Measurements from ENCODE around the gene RANBP1. TPM values are rescaled to one million over a fixed set of nuclear protein-coding genes. Genes with fewer than 3 reads are reported as not detected.
"Not testable (repeated sequence)": the region's sequence is repeated elsewhere in the genome, so short reads cannot be mapped to it uniquely, and the experiment has no call there.

The RANBP1 gene
- total RNA-seq (100 to 1,000 TPM in 6 of 9 donors, 10 to 100 TPM in 3; 71.4 to 346 (median 136) TPM), polyA plus RNA-seq (100 to 1,000 TPM in 1 of 3 donors, 10 to 100 TPM in 2; 63.3 to 128 (median 70.1) TPM)
- long read RNA-seq, donor 1, transcript RANBP1-202 (6 exons, 1,132 nt), result minor isoform, 48 of 137 reads
- long read RNA-seq, donor 1, transcript RANBP1-201 (6 exons, 837 nt), result major isoform, 56 of 137 reads
- long read RNA-seq, donor 1, partial matches to known transcripts, result 26 of 137 reads
- long read RNA-seq, donor 1, other reads (novel, unspliced or antisense), result 0 of 137 reads
- long read RNA-seq, donor 2, transcript RANBP1-201 (6 exons, 837 nt), result major isoform, 21 of 46 reads
- long read RNA-seq, donor 2, transcript RANBP1-202 (6 exons, 1,132 nt), result minor isoform, 16 of 46 reads
- long read RNA-seq, donor 2, partial matches to known transcripts, result 0 of 46 reads
- long read RNA-seq, donor 2, other reads (novel, unspliced or antisense), result 0 of 46 reads
- long read RNA-seq, donor 3, transcript RANBP1-202 (6 exons, 1,132 nt), result minor isoform, 21 of 60 reads
- long read RNA-seq, donor 3, transcript RANBP1-201 (6 exons, 837 nt), result major isoform, 30 of 60 reads
- long read RNA-seq, donor 3, partial matches to known transcripts, result 0 of 60 reads
- long read RNA-seq, donor 3, other reads (novel, unspliced or antisense), result 0 of 60 reads
- long read RNA-seq, donor 4, transcript RANBP1-202 (6 exons, 1,132 nt), result minor isoform, 8 of 60 reads
- long read RNA-seq, donor 4, transcript RANBP1-201 (6 exons, 837 nt), result major isoform, 34 of 60 reads
- long read RNA-seq, donor 4, partial matches to known transcripts, result 11 of 60 reads
- long read RNA-seq, donor 4, other reads (novel, unspliced or antisense), result 5 of 60 reads
- long read RNA-seq, donor 5, transcript RANBP1-201 (6 exons, 837 nt), result major isoform, 57 of 128 reads
- long read RNA-seq, donor 5, transcript RANBP1-202 (6 exons, 1,132 nt), result minor isoform, 48 of 128 reads
- long read RNA-seq, donor 5, partial matches to known transcripts, result 16 of 128 reads
- long read RNA-seq, donor 5, other reads (novel, unspliced or antisense), result 4 of 128 reads
- long read RNA-seq, donor 6, transcript RANBP1-202 (6 exons, 1,132 nt), result major isoform, 21 of 48 reads
- long read RNA-seq, donor 6, transcript RANBP1-201 (6 exons, 837 nt), result minor isoform, 20 of 48 reads
- long read RNA-seq, donor 6, partial matches to known transcripts, result 5 of 48 reads
- long read RNA-seq, donor 6, other reads (novel, unspliced or antisense), result 2 of 48 reads
- long read RNA-seq, donor 7, transcript RANBP1-201 (6 exons, 837 nt), result major isoform, 27 of 80 reads
- long read RNA-seq, donor 7, transcript RANBP1-202 (6 exons, 1,132 nt), result minor isoform, 21 of 80 reads
- long read RNA-seq, donor 7, partial matches to known transcripts, result 28 of 80 reads
- long read RNA-seq, donor 7, other reads (novel, unspliced or antisense), result 0 of 80 reads
- long read RNA-seq, donor 8, transcript RANBP1-201 (6 exons, 837 nt), result major isoform, 61 of 151 reads
- long read RNA-seq, donor 8, transcript RANBP1-214 (3 exons, 699 nt), result minor isoform, 7 of 151 reads
- long read RNA-seq, donor 8, transcript RANBP1-202 (6 exons, 1,132 nt), result minor isoform, 35 of 151 reads
- long read RNA-seq, donor 8, partial matches to known transcripts, result 40 of 151 reads
- long read RNA-seq, donor 8, other reads (novel, unspliced or antisense), result 0 of 151 reads
- long read RNA-seq, donor 9, transcript RANBP1-201 (6 exons, 837 nt), result major isoform, 30 of 62 reads
- long read RNA-seq, donor 9, transcript RANBP1-202 (6 exons, 1,132 nt), result minor isoform, 21 of 62 reads
- long read RNA-seq, donor 9, transcript RANBP1-208 (6 exons, 1,389 nt), result minor isoform, 5 of 62 reads
- long read RNA-seq, donor 9, partial matches to known transcripts, result 0 of 62 reads
- long read RNA-seq, donor 9, other reads (novel, unspliced or antisense), result 0 of 62 reads
- long read RNA-seq, donor 10, transcript RANBP1-202 (6 exons, 1,132 nt), result minor isoform, 18 of 49 reads
- long read RNA-seq, donor 10, transcript RANBP1-201 (6 exons, 837 nt), result major isoform, 26 of 49 reads
- long read RNA-seq, donor 10, partial matches to known transcripts, result 0 of 49 reads
- long read RNA-seq, donor 10, other reads (novel, unspliced or antisense), result 0 of 49 reads

- Histone ChIP-seq H3K4me1 (replicated peaks in 1 of 2) (peaks cover 19 to 34% of the 10 kb centered on the region in 2 donors), H3K27me3 (no peaks in the 10 kb centered on the region), H3K27ac (peak within 1 kb of the TSS; percentile 31 to 96 (median 90)), H3K36me3 (replicated peaks in 1 of 2) (peaks cover 0 to 63% of the 10 kb centered on the region in 2 donors), H3K9me3 (replicated peaks in 1 of 3) (no peaks in the 10 kb centered on the region), H3K4me3 (peak within 1 kb of the TSS; percentile 31 to 90 (median 90))
- no peak for TF ChIP-seq POLR2A (IDR thresholded peaks at IDR 0.05)
- TF ChIP-seq CTCF (IDR thresholded peaks at IDR 0.05), result no peak
- 51 to 64% (median 55%) methylated on average over 6 to 30 of the region's 30 CpGs for WGBS, 4 donors
- peak in 3 of 7 donors; percentile 46 to 72 (median 47) for DNase-seq
- intact Hi-C loops (cut with DNase I), result no loop called here
Measured at GRCh38 chr22:20115691-20116375, at the start of gene RANBP1. TSS of gene RANBP1 (plus strand) at chr22:20116104. CDS start at chr22:20116185, 81 bp downstream.

- Histone ChIP-seq H3K4me3 (no peak overlapping the region), H3K27me3 (no peaks in the 10 kb centered on the region), H3K9me3 (replicated peaks in 1 of 3) (no peaks in the 10 kb centered on the region), H3K4me1 (replicated peaks in 1 of 2) (no peaks in the 10 kb centered on the region), H3K36me3 (replicated peaks in 1 of 2) (peaks cover 0 to 33% of the 10 kb centered on the region in 2 donors), H3K27ac (no peak overlapping the region)
- TF ChIP-seq POLR2A (IDR thresholded peaks at IDR 0.05) (no peak), CTCF (IDR thresholded peaks at IDR 0.05) (no peak)
- DNase-seq, result no peak
- intact Hi-C loops (cut with DNase I), result no loop called here
- WGBS, 4 donors, result 91 to 97% (median 93%) methylated on average over 6 to 11 of the region's 11 CpGs
Measured at GRCh38 chr22:20066617-20067383, 49.1 kb upstream of the RANBP1 start.

- 93 to 99% (median 97%) methylated on average over 3 of the region's 3 CpGs for WGBS, 4 donors
- DNase-seq; H3K27me3 ChIP-seq; H3K9me3 ChIP-seq (replicated peaks in 1 of 3); H3K4me3 ChIP-seq; intact Hi-C loops (cut with DNase I); H3K4me1 ChIP-seq (replicated peaks in 1 of 2); H3K27ac ChIP-seq: not testable (repeated sequence)
- H3K36me3 ChIP-seq (replicated peaks in 1 of 2), result peaks cover 0 to 28% of the 10 kb centered on the region in 2 donors
Measured at GRCh38 chr22:20067384-20067682, 48.6 kb upstream of the RANBP1 start.

Measured in adrenal gland (tissue), 19 donors.